ENCODE measurements around the gene KIF3A.
"Not testable (repeated sequence)": the region's sequence is repeated elsewhere in the genome, so short reads cannot be mapped to it uniquely, and the experiment has no call there.

Gene KIF3A

DNA sequence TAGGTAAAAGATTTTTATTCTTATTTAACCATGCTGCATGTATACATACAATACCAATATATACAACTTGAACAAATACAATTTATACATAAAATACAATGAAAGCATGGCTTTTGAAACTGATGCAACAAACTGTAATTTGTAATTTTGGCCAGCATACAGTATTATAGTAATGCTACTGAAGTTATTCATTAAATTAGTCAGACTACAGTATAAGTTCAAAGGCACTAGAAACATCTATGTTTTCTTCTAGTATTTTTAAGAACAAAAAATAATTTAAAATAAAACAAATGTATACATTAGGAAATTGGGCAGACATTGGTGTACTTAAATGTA is 44.7 kb downstream of the KIF3A start:
- no peak for TF ChIP-seq CTCF (conservative IDR thresholded peaks at IDR 0.05)
- no peak overlapping the region for H3K27ac ChIP-seq

- H3K27ac ChIP-seq = not testable (repeated sequence)
Observed at GRCh38 chr5:132691755-132692631, 45.4 kb downstream of the KIF3A start.

DNA sequence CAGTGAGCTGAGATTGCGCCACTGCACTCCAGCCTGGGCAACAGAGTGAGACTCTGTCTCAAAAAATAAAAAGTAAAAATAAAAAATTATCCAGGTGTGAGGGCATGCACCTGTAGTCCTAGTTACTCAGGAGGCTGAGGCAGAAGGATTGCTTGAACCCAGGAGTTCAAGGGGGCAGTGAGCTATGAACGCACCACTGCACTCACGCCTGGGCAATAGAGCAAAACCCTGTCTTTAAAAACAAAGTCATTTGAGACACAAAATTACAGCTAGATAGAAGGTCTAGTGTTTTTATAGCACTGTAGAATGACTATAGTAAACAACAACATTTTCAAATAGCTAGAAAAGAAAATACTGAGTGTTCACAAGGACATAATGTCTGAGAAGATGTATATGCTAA is 47.2 kb downstream of the KIF3A start:
- no peak for TF ChIP-seq CTCF (conservative IDR thresholded peaks at IDR 0.05)
- H3K27ac ChIP-seq = no peak overlapping the region

GRCh38 chr5:132689513-132689912 is 47.8 kb downstream of the KIF3A start:
- no peak for TF ChIP-seq CTCF (conservative IDR thresholded peaks at IDR 0.05)
- H3K27ac ChIP-seq = no peak overlapping the region

- H3K27ac ChIP-seq = no peak overlapping the region
Observed at GRCh38 chr5:132688536-132689339, 48.6 kb downstream of the KIF3A start.

GRCh38 chr5:132687995-132688394 is 49.4 kb downstream of the KIF3A start:
- TF ChIP-seq CTCF (conservative IDR thresholded peaks at IDR 0.05) = no peak
- H3K27ac ChIP-seq = no peak overlapping the region

More at GRCh38 chr5:132688536-132689339, 48.6 kb downstream of the KIF3A start:
- TF ChIP-seq CTCF (conservative IDR thresholded peaks at IDR 0.05) = no peak

DNA sequence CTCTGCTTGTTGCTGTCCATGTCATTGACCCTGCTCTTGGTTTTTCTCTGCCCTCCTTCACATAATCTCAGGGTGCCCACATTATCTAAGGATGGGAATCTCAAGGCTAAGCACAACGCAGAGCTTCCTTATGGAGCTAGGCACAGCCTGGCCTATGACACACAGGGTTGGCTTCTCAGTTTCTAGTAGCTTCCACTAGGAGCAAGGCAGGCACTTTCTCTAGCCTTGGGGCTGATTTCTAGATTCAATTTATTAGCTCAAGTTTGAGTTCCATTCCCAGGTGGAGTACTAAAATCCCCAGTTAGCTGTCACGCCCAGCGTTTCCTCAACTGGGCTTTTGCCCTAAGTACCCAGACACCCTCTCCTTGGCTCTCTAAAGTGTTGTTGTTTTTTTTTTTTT is 51.2 kb downstream of the KIF3A start:
- TF ChIP-seq CTCF (conservative IDR thresholded peaks at IDR 0.05) = no peak
- H3K27ac ChIP-seq = no peak overlapping the region

Measured in VCaP (cell line).